Left lung (tissue), 10 donors: Measurements from ENCODE around the gene NEBL. TPM values are rescaled to one million over a fixed set of nuclear protein-coding genes. Genes with fewer than 3 reads are reported as not detected.

ENCODE experiments used
- ATAC-seq: fragments of 200-7000 bp; cut with Tn5 transposase; one replicate; pipeline ENCODE4 v1.9.1; 2020; ENCODE audit warnings: moderate library complexity
- DNase-seq, 4 donors: peaks; one replicate each; pipeline ENCODE4 v3.0.0-alpha.2; 2013 to 2020
- H3K27ac ChIP-seq, 2 donors: fragments of 200-600 bp; sonication (generic) in 1 of 2; one replicate each; pipeline versions ENCODE4 v1.5.0 to v1.8.0; 2020 to 2021
- H3K27me3 ChIP-seq, 2 donors: fragments of 200-600 bp; sonication (generic) in 1 of 2; one replicate each; pipeline versions ENCODE4 v1.5.0 to v1.8.0; 2020 to 2021
- H3K36me3 ChIP-seq, 2 donors: fragments of 200-600 bp; sonication (generic) in 1 of 2; one replicate each; pipeline versions ENCODE4 v1.5.0 to v1.8.0; 2020 to 2021
- H3K4me1 ChIP-seq, 2 donors: fragments of 200-600 bp; one replicate each; pipeline ENCODE4 v1.8.0; 2021
- H3K4me3 ChIP-seq, 2 donors: fragments of 200-600 bp; sonication (generic) in 1 of 2; one replicate each; pipeline versions ENCODE4 v1.5.0 to v1.8.0; 2020 to 2021; ENCODE audit warnings: mild to moderate bottlenecking in 1 of 2
- H3K9me3 ChIP-seq, 2 donors: fragments of 200-600 bp; sonication (generic) in 1 of 2; one replicate each; pipeline versions ENCODE4 v1.5.0 to v1.8.0; 2020 to 2021
- intact Hi-C, 2 donors: fragments of 100-400 bp; cut with DNase I; formaldehyde crosslinking; loops; one replicate each; pipeline versions ENCODE4 v1.11.2 to v1.14.2; 2022
- polyA plus RNA-seq, 6 donors: library from polyadenylated mRNA; unstranded; fragments of 120-200 nt; gene quantifications; one replicate each; pipeline ENCODE4 v1.2.1, GENCODE V29; 2013; ENCODE audit not compliant: insufficient read length in 6 of 6
- total RNA-seq, 2 donors: library from RNA; stranded (reverse); fragmentation: NEBNext Ultra II Directional; extraction: Animal tissue kit (Norgen Biotek cat#: 25700); gene quantifications; one replicate each; pipeline ENCODE4 v1.2.1, GENCODE V29; 2021
- TF ChIP-seq, protein P1 (sequence below), 2 donors: fragments of 200-600 bp; sonication (generic) in 1 of 2; IDR thresholded peaks; one replicate each; pipeline versions ENCODE4 v1.5.0 to v1.8.0; 2021; ENCODE audit warnings: antibody characterized with exemption in 2 of 2
- donor health status: DM: no; HTN: yes; CAD: no.
- donor health status: DM: no; HTN: no; CAD: no.

Gene NEBL
- total and polyA plus RNA-seq, 8 donors, result 14.0 to 65.9 (median 20.2) TPM

DNA sequence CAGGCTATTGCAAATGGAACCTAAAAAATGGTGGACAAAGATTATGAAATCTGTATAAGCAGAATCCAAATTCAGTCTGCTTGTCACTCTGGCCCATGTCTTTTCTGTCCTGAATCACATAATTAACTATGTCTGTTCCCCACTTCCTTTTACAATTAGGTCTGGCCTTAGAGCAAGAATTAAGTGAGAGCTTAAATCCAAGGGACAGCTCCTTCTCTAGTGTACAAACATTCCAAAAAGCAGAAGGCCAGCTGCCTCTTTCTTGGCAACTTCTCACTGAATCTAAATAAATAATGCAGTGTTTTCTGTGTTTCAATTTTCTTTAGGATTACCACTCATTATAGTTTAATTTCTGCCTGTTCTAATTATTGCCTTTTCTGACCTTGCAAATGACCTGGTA is 39.3 kb upstream of the NEBL start:
- intact Hi-C loops, result no loop called here
- TF ChIP-seq, protein P1, sequence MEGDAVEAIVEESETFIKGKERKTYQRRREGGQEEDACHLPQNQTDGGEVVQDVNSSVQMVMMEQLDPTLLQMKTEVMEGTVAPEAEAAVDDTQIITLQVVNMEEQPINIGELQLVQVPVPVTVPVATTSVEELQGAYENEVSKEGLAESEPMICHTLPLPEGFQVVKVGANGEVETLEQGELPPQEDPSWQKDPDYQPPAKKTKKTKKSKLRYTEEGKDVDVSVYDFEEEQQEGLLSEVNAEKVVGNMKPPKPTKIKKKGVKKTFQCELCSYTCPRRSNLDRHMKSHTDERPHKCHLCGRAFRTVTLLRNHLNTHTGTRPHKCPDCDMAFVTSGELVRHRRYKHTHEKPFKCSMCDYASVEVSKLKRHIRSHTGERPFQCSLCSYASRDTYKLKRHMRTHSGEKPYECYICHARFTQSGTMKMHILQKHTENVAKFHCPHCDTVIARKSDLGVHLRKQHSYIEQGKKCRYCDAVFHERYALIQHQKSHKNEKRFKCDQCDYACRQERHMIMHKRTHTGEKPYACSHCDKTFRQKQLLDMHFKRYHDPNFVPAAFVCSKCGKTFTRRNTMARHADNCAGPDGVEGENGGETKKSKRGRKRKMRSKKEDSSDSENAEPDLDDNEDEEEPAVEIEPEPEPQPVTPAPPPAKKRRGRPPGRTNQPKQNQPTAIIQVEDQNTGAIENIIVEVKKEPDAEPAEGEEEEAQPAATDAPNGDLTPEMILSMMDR (IDR thresholded peaks at IDR 0.05), result no peak
- Histone ChIP-seq H3K9me3 (peaks cover 0 to 6% of the 10 kb centered on the region in 2 donors), H3K27me3 (no peaks in the 10 kb centered on the region), H3K27ac (no peak overlapping the region), H3K4me1 (no peaks in the 10 kb centered on the region), H3K36me3 (no peaks in the 10 kb centered on the region), H3K4me3 (no peak overlapping the region)
- DNase-seq (peak in 2 of 4 donors; percentile 87 to 92), ATAC-seq (peak; percentile 19)

DNA sequence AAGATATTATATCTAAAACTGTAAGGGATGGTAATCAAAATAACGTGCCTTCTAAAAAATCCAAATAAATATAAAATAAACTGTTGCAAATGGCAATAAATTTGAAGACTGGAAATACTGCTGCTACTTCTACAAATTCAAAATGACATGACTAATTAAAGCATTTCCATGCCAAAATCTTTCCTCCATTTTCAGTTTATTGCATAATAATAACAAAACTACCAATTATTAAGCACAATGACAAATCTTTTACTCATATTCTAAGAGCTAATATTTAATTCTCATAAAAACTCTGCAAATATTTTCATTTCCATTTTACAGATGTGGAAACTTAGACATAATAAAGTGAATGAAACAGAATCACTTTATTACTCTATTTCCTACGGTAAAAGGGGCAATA is 38.8 kb upstream of the NEBL start:
- ATAC-seq (no peak), DNase-seq (no peak)
- TF ChIP-seq, protein P1 (IDR thresholded peaks at IDR 0.05), result no peak
- H3K36me3 ChIP-seq, result no peaks in the 10 kb centered on the region
- intact Hi-C loops, result no loop called here
- H3K4me3 ChIP-seq, result no peak overlapping the region
- H3K9me3 ChIP-seq, result peaks cover 0 to 6% of the 10 kb centered on the region in 2 donors
- no peaks in the 10 kb centered on the region for H3K4me1 ChIP-seq
- H3K27me3 ChIP-seq, result no peaks in the 10 kb centered on the region
- no peak overlapping the region for H3K27ac ChIP-seq

DNA sequence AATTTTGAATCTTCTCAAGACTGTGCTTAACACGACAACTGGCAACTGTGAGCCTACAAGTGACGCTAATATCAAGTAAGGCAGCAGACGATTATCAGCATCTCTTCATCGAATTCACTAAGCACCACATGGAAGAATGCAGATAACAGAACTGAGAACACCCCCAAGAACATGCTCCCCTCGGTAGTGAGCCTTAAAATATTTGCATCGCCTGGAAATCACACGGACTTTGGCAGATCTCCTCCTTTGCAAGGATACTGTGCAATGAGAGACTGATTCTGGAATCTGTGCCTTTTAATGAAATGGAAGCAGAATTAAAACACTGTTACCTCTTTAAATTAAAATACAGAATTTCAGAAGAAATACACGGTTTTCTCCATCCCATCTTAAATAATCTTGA is 38.2 kb upstream of the NEBL start:
- DNase-seq (no peak), ATAC-seq (no peak)
- no peaks in the 10 kb centered on the region for H3K36me3 ChIP-seq
- TF ChIP-seq, protein P1 (IDR thresholded peaks at IDR 0.05), result no peak
- peaks cover 0 to 6% of the 10 kb centered on the region in 2 donors for H3K9me3 ChIP-seq
- H3K27me3 ChIP-seq, result no peaks in the 10 kb centered on the region
- H3K4me3 ChIP-seq, result no peak overlapping the region
- H3K4me1 ChIP-seq, result no peaks in the 10 kb centered on the region
- intact Hi-C loops, result no loop called here
- no peak overlapping the region for H3K27ac ChIP-seq

- ATAC-seq, result no peak
- Histone ChIP-seq H3K27ac (no peak overlapping the region), H3K4me3 (no peak overlapping the region), H3K27me3 (no peaks in the 10 kb centered on the region), H3K4me1 (no peaks in the 10 kb centered on the region), H3K36me3 (no peaks in the 10 kb centered on the region), H3K9me3 (peaks cover 0 to 2% of the 10 kb centered on the region in 2 donors)
- intact Hi-C loops, result no loop called here
- DNase-seq, result no peak
- TF ChIP-seq, protein P1 (IDR thresholded peaks at IDR 0.05), result no peak
These were observed 36.6 kb upstream of the NEBL start for GRCh38 chr10:20933705-20934104.

- intact Hi-C loops, result no loop called here
- Histone ChIP-seq H3K27me3 (no peaks in the 10 kb centered on the region), H3K27ac (no peak overlapping the region), H3K9me3 (no peaks in the 10 kb centered on the region), H3K36me3 (no peaks in the 10 kb centered on the region), H3K4me1 (no peaks in the 10 kb centered on the region), H3K4me3 (no peak overlapping the region)
- ATAC-seq (no peak), DNase-seq (no peak)
- TF ChIP-seq, protein P1 (IDR thresholded peaks at IDR 0.05), result no peak
These were observed 35.6 kb upstream of the NEBL start for GRCh38 chr10:20932606-20933126.
